ENCODE measurements around the gene PKP1. TPM values are rescaled to one million over a fixed set of nuclear protein-coding genes. Genes with fewer than 3 reads are reported as not detected.

Gene PKP1
- total and polyA plus RNA-seq, 2 of the 4 experiments (the other 2 are of a cell fraction): 0.18 to 0.36 TPM

DNA sequence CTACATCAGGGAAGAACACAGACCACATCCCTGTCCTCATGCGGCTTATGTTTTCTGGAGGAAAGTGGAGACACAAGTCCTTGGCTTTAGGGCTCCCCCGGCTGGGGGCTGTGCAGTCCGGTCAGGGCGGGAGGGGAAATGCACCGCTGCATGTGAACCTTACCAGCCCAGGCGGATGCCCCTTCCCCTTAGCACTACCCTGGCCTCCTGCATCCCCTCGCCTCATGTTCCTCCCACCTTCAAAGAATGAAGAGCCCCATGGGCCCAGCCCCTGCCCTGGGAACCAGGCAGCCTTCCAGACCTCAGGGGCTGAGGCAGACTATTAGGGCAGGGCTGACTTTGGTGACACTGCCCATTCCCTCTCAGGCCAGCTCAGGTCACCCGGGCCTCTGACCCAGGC is 48.7 kb downstream of the PKP1 start:
- Histone ChIP-seq H3K4me1 (ENCODE audit: control insufficient read depth, insufficient read depth, low read length) (peaks cover 4% of the 10 kb centered on the region), H3K56ac (ENCODE audit: extremely low read depth, insufficient read depth, low read length) (no peak overlapping the region), H2AK9ac (replicated peaks; ENCODE audit: low read depth, low read length, poor library complexity) (no peak overlapping the region), H4K20me1 (ENCODE audit: insufficient read depth, low read length) (no peaks in the 10 kb centered on the region), H3K9ac (ENCODE audit: low read depth, low read length) (no peak overlapping the region), H2BK20ac (ENCODE audit: low read depth, low read length) (no peak overlapping the region), H2AFZ (replicated peaks; ENCODE audit: low read length, poor library complexity) (no peak overlapping the region), H2BK15ac (ENCODE audit: low read depth, low read length) (no peak overlapping the region), H3K9me1 (ENCODE audit: insufficient read depth, low read length) (no peaks in the 10 kb centered on the region), H3K9me3 (ENCODE audit: control insufficient read depth, insufficient read depth, low read length) (peaks cover 2% of the 10 kb centered on the region; the same call in 1 of the 2 replicates), H3K23ac (ENCODE audit: low read depth, low read length) (no peak overlapping the region), H3K4me2 (ENCODE audit: low read depth, low read length) (no peak overlapping the region), H3K4ac (ENCODE audit: low read depth, low read length) (no peak overlapping the region), H4K5ac (ENCODE audit: low read depth, low read length) (no peak overlapping the region), H4K8ac (ENCODE audit: low read depth in 2 of 2, low read length in 2 of 2) (no peak overlapping the region), H3K18ac (ENCODE audit: low read depth, low read length) (no peak overlapping the region), H3K4me3 (ENCODE audit: insufficient read depth, low read depth, low read length) (no peak overlapping the region), H3K27ac (ENCODE audit: insufficient read depth, low read length) (no peak overlapping the region), H2BK5ac (ENCODE audit: low read depth, low read length, poor library complexity, severe bottlenecking) (no peak overlapping the region), H3K36me3 (ENCODE audit: control insufficient read depth, insufficient read depth, low read length) (no peaks in the 10 kb centered on the region), H3K27me3 (ENCODE audit: control insufficient read depth, insufficient read depth, low read length) (peaks cover 62% of the 10 kb centered on the region), H2BK120ac (ENCODE audit: low read depth, low read length) (no peak overlapping the region), H3K79me1 (ENCODE audit: low read depth in 1 of 2, low read length in 2 of 2) (no peaks in the 10 kb centered on the region), H4K91ac (ENCODE audit: insufficient read depth, low read depth, low read length) (no peak overlapping the region), H3K14ac (replicated peaks; ENCODE audit: low read depth, low read length) (no peak overlapping the region), H2AK5ac (ENCODE audit: low read depth, low read length) (no peak overlapping the region)
- dilution Hi-C loops (cut with HindIII; ENCODE audit: low sequenced_read_pairs, unreplicated experiment): no loop called here
- CTCF ChIA-PET: no interaction called here
- DNase-seq (no peak), ATAC-seq (ENCODE audit: low read depth) (no peak)
- TF ChIP-seq FOS (IDR thresholded peaks at IDR 0.05; ENCODE audit: low read depth, low read length): no peak
- no peak for TF ChIP-seq BHLHE40 (IDR thresholded peaks at IDR 0.05; ENCODE audit: low read depth, low read length)
- TF ChIP-seq CEBPB (IDR thresholded peaks at IDR 0.05; ENCODE audit: low read depth, low read length): no peak
- no peak for TF ChIP-seq RAD21 (IDR thresholded peaks at IDR 0.05; ENCODE audit: low read length)
- TF ChIP-seq NFE2L2 (IDR thresholded peaks at IDR 0.05; ENCODE audit: low read depth, low read length): no peak
- TF ChIP-seq SMC3 (IDR thresholded peaks at IDR 0.05; ENCODE audit: low read depth, low read length): no peak
- no peak for TF ChIP-seq MAZ (IDR thresholded peaks at IDR 0.05; ENCODE audit: borderline replicate concordance, low read depth, low read length)
- no peak for TF ChIP-seq MXI1 (IDR thresholded peaks at IDR 0.05; ENCODE audit: borderline replicate concordance, low read depth, low read length)
- TF ChIP-seq, protein P1, sequence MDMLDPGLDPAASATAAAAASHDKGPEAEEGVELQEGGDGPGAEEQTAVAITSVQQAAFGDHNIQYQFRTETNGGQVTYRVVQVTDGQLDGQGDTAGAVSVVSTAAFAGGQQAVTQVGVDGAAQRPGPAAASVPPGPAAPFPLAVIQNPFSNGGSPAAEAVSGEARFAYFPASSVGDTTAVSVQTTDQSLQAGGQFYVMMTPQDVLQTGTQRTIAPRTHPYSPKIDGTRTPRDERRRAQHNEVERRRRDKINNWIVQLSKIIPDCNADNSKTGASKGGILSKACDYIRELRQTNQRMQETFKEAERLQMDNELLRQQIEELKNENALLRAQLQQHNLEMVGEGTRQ (IDR thresholded peaks at IDR 0.05; ENCODE audit: low read depth, low read length): no peak
- TF ChIP-seq MAFK (IDR thresholded peaks at IDR 0.05; ENCODE audit: low read depth, low read length): no peak
- TF ChIP-seq RFX5 (IDR thresholded peaks at IDR 0.05; ENCODE audit: low read depth, low read length): no peak
- TF ChIP-seq CHD1 (IDR thresholded peaks at IDR 0.05; ENCODE audit: low read depth, low read length): no peak
- TF ChIP-seq, protein P2, sequence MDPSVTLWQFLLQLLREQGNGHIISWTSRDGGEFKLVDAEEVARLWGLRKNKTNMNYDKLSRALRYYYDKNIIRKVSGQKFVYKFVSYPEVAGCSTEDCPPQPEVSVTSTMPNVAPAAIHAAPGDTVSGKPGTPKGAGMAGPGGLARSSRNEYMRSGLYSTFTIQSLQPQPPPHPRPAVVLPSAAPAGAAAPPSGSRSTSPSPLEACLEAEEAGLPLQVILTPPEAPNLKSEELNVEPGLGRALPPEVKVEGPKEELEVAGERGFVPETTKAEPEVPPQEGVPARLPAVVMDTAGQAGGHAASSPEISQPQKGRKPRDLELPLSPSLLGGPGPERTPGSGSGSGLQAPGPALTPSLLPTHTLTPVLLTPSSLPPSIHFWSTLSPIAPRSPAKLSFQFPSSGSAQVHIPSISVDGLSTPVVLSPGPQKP (IDR thresholded peaks at IDR 0.05; ENCODE audit: borderline replicate concordance, low read depth, low read length): no peak
- TF ChIP-seq RCOR1 (IDR thresholded peaks at IDR 0.05; ENCODE audit: insufficient replicate concordance, low read length): no peak
- no peak for TF ChIP-seq POLR2A (IDR thresholded peaks at IDR 0.05; ENCODE audit: low read depth, low read length)
- TF ChIP-seq, protein P3, sequence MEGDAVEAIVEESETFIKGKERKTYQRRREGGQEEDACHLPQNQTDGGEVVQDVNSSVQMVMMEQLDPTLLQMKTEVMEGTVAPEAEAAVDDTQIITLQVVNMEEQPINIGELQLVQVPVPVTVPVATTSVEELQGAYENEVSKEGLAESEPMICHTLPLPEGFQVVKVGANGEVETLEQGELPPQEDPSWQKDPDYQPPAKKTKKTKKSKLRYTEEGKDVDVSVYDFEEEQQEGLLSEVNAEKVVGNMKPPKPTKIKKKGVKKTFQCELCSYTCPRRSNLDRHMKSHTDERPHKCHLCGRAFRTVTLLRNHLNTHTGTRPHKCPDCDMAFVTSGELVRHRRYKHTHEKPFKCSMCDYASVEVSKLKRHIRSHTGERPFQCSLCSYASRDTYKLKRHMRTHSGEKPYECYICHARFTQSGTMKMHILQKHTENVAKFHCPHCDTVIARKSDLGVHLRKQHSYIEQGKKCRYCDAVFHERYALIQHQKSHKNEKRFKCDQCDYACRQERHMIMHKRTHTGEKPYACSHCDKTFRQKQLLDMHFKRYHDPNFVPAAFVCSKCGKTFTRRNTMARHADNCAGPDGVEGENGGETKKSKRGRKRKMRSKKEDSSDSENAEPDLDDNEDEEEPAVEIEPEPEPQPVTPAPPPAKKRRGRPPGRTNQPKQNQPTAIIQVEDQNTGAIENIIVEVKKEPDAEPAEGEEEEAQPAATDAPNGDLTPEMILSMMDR (conservative IDR thresholded peaks at IDR 0.05; ENCODE audit: low read depth, low read length): no peak
- BruUV-seq (replicated peaks): no TSS peak
- in situ Hi-C loops (cut with MboI; ENCODE audit: low sequenced_read_pairs): no loop called here
- POLR2A ChIA-PET (ENCODE audit: unreplicated experiment): no interaction called here
- WGBS, 2 experiments (ENCODE audit: extremely low coverage in 2 of 2, insufficient read length in 1 of 2): 20% methylated on average over 1 of the region's 8 CpGs; no CpG with 5 or more reads in 1 of the 2 experiments
- intact Hi-C loops (cut with micrococcal nuclease): no loop called here

Data from IMR-90 (cell line).